GM08714 (cell line): ENCODE results near the gene ALDH1B1.

Experiments used
- H3K4me3 ChIP-seq: fragments of 200-500 bp; sonication (Bioruptor generic); 2 replicates; pipeline ENCODE4 v1.5.1; 2014; ENCODE audit warnings: mild to moderate bottlenecking, low read length, inconsistent platforms
- ZNF274 ChIP-seq: IDR thresholded peaks from 2 replicates; pipeline ENCODE4 v1.6.1; 2012; ENCODE audit warnings: mild to moderate bottlenecking, low read depth, low read length

The ALDH1B1 gene

GRCh38 chr9:38392235-38393127, at the start of gene ALDH1B1:
ALDH1B1 (plus strand) TSS chr9:38392702; CDS start chr9:38395749, 3,047 bp downstream.
- peak within 1 kb of the TSS; percentile 74 for H3K4me3 ChIP-seq
- TF ChIP-seq ZNF274, result no peak

- TF ChIP-seq ZNF274, result no peak
- no peak overlapping the region for H3K4me3 ChIP-seq
Observed at GRCh38 chr9:38343037-38343436, 49.5 kb upstream of the ALDH1B1 start.

DNA sequence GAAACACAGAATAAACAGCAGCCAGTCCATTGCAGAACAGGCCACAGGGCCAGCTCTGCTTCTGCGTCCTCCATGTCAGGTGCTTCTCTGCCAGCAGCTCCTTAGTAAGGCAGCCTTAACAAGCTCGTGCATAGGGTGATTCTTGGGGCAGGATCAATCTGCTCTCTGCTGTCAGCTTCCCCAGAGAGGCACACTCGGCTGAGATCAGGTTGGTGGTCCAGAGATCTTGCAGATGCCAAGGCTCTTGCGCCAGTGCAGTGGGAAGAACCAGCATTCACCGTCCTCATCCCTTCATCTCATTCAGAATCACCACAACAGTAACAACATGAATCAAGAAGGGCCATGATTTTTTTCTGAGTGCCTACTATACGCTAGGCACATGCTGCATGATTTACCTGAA, 49.0 kb upstream of the ALDH1B1 start:
- no peak overlapping the region for H3K4me3 ChIP-seq
- TF ChIP-seq ZNF274, result no peak

DNA sequence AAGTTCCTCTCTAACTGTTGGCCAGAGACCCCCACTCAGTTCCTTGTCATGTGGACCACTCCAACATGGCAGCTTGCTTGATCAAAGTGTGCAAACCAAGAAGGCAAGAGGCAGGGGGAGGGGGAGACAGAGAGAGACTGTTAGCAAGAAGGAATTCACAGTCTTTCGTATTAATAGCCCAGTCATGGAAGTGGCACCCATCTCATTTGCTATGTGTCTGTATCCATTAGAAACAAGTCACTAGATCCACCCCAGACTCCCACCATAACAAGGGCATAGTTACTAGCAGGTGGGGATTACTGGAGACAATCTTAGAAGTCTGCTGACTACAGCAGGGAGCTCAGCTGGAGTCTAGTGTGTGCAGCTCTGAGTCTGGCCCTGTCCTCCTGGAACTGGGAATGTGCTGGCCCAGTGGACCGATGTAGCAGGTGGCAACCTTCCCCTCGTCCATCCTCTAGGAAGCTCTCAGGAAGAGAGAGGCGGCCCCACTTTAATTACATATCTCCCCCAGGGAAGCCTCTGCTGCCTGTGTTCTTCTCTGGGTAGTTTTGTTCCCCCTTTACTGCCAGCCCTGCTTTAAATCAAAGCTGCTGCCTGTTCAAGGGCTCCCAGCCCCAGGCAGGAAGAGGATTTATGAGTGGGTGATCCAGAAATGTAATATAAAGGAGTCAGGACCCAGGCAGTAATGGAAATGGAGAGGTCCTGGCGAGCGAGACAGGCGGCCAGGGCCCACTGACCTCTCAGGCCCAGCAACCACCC, 47.8 kb upstream of the ALDH1B1 start:
- no peak overlapping the region for H3K4me3 ChIP-seq
- no peak for TF ChIP-seq ZNF274

- no peak for TF ChIP-seq ZNF274
- no peak overlapping the region for H3K4me3 ChIP-seq
Observed at GRCh38 chr9:38345851-38346755, 46.4 kb upstream of the ALDH1B1 start.

DNA sequence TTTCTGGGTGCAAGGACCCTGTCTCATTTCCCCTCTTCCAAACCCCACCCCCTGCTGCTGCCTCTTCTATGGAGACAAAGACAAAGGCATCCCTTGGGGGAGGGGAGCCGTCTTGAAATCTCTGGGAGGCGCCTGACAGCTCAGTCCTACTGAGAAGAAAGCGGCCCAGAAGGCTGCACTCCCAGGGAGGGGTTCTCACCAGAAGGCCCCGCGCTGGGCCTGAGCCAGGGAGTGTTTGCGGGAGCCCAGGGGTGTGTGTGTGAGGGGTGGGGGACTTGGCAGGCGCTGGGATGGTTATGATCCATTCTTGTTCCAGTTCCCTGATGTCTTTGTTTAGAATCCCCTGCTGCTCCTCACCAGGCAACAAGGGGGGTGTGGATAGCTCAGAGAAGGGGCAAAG, 45.7 kb upstream of the ALDH1B1 start:
- no peak overlapping the region for H3K4me3 ChIP-seq
- TF ChIP-seq ZNF274, result no peak

GRCh38 chr9:38347271-38347671, 45.2 kb upstream of the ALDH1B1 start:
- TF ChIP-seq ZNF274, result no peak
- no peak overlapping the region for H3K4me3 ChIP-seq

DNA sequence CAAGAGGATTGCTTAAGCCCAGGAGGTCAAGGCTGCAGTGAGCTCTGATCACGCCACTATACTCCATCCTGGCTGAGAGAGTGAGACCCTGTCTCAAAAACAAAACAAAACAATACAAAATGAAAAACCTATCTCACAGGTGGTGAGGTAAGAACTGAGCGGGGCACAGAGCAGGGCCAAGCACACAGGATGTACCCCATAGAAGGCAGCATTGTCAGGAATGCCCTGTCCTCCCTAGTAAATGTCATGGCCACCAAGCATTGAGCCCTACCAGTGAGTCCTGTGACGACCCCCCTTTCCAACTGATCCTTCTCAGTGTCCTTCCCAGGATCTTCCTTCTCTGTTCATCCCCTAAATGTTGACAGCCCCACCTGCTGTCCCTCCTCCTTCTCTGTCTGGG, 44.6 kb upstream of the ALDH1B1 start:
- no peak overlapping the region for H3K4me3 ChIP-seq
- TF ChIP-seq ZNF274, result no peak

GRCh38 chr9:38350529-38350928, 42.0 kb upstream of the ALDH1B1 start:
- H3K4me3 ChIP-seq, result no peak overlapping the region
- TF ChIP-seq ZNF274, result no peak

GRCh38 chr9:38352530-38353328, 39.8 kb upstream of the ALDH1B1 start:
- no peak overlapping the region for H3K4me3 ChIP-seq
- no peak for TF ChIP-seq ZNF274

GRCh38 chr9:38355115-38355514, 37.4 kb upstream of the ALDH1B1 start:
- H3K4me3 ChIP-seq, result no peak overlapping the region
- no peak for TF ChIP-seq ZNF274

DNA sequence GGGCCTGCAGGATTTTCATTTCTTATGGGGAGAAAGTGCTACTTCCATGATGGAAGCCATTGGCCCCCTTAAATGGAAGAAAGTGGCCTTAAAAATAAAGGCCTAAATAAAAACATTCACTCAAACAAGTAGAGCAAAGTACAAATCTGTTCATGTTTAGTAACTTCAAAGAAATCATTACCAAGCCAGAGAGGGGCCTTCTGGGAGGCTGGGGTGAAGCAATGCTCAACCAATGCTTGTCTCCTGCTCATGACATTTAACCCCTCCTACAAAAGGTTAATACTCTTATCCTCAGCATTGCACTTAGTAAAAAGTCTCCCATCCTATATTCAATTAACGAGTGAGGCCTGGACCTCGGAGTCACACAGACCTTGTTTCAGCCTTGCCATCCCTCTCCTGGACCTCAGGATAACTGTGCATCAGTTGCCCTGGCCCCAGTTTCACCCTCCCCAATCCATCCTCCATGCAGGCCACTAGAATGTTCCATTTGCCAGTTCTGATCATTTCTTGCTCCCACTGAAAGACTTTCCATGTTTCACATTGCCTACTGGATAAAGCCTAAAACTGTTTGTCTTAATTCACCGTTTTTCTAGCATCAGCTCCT, 36.9 kb upstream of the ALDH1B1 start:
- no peak for TF ChIP-seq ZNF274
- H3K4me3 ChIP-seq, result no peak overlapping the region

DNA sequence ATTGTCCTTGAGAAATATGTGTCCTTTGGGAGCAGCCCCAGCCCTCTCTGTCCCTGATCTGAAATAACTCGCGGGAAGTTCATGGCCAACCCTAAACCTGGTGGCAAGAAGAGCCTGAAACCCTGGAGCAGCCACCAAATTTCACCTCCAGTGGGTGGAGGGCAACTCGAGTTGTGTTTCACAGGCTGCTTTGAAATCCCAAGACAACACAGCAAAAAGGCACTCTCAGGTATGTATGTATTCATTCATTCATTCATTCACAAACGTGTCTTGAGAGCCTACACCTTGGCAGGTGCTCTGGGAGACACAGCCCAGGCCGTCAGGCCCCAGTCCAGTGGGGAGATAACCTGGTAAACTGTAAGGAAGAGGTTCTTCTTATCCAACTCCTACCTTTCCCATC, 35.7 kb upstream of the ALDH1B1 start:
- TF ChIP-seq ZNF274, result no peak
- no peak overlapping the region for H3K4me3 ChIP-seq
